GM19238 (cell line): ENCODE data around the gene ETS1.

Source experiments
- DNase-seq: peaks from one replicate; pipeline ENCODE4 v3.0.0; 2011; ENCODE audit warnings: low spot score; ENCODE audit not compliant: insufficient read length

Gene ETS1

GRCh38 chr11:128487978-128488377 lies 99.4 kb downstream of the ETS1 start:
- DNase-seq, result no peak

GRCh38 chr11:128484172-128484571 lies 103.2 kb downstream of the ETS1 start:
- no peak for DNase-seq

- peak; percentile 23 for DNase-seq
Measured at GRCh38 chr11:128483211-128483788, 104.1 kb downstream of the ETS1 start.

- no peak for DNase-seq
Measured at GRCh38 chr11:128482512-128483191, 104.7 kb downstream of the ETS1 start.

- no peak for DNase-seq
Measured at GRCh38 chr11:128482092-128482491, 105.3 kb downstream of the ETS1 start.

GRCh38 chr11:128481135-128481534 lies 106.2 kb downstream of the ETS1 start:
- DNase-seq, result no peak

GRCh38 chr11:128480665-128481064 lies 106.7 kb downstream of the ETS1 start:
- no peak for DNase-seq

GRCh38 chr11:128480066-128480465 lies 107.3 kb downstream of the ETS1 start:
- no peak for DNase-seq

GRCh38 chr11:128479144-128479543 lies 108.2 kb downstream of the ETS1 start:
- no peak for DNase-seq

GRCh38 chr11:128478305-128478704 lies 109.1 kb downstream of the ETS1 start:
- no peak for DNase-seq

GRCh38 chr11:128477811-128478210 lies 109.5 kb downstream of the ETS1 start:
- no peak for DNase-seq

GRCh38 chr11:128477278-128477677 lies 110.1 kb downstream of the ETS1 start:
- DNase-seq, result no peak

GRCh38 chr11:128476729-128477128 lies 110.6 kb downstream of the ETS1 start:
- no peak for DNase-seq

- DNase-seq, result no peak
Measured at GRCh38 chr11:128476049-128476448, 111.3 kb downstream of the ETS1 start.

GRCh38 chr11:128474036-128474874 lies 113.1 kb downstream of the ETS1 start:
- DNase-seq, result no peak

GRCh38 chr11:128473636-128474035 lies 113.7 kb downstream of the ETS1 start:
- no peak for DNase-seq

- DNase-seq, result peak; percentile 30
Measured at GRCh38 chr11:128472128-128473089, 114.9 kb downstream of the ETS1 start.

- DNase-seq, result peak; percentile 38
Measured at GRCh38 chr11:128471138-128471661, 116.2 kb downstream of the ETS1 start.

- no peak for DNase-seq
Measured at GRCh38 chr11:128470081-128470480, 117.3 kb downstream of the ETS1 start.

GRCh38 chr11:128469220-128469619 lies 118.1 kb downstream of the ETS1 start:
- peak; percentile 43 for DNase-seq

- no peak for DNase-seq
Measured at GRCh38 chr11:128468111-128468510, 119.2 kb downstream of the ETS1 start.
